ENCODE measurements around the gene GABBR1.
A peak's percentile ranks its signal among the peaks of the same experiment; 100 is the strongest.

GABBR1 gene

GRCh38 chr6:29653452-29654038, 20.6 kb upstream of the GABBR1 start:
- peak in 1 of 2 donors; percentile 30 for DNase-seq (ENCODE audit: low read depth in 2 of 2)

GRCh38 chr6:29652198-29652584, 19.2 kb upstream of the GABBR1 start:
- DNase-seq (ENCODE audit: low read depth in 2 of 2), result no peak

- DNase-seq (ENCODE audit: low read depth in 2 of 2), result no peak
Observed at GRCh38 chr6:29651413-29652197, 18.6 kb upstream of the GABBR1 start.

GRCh38 chr6:29649701-29650673, 17.0 kb upstream of the GABBR1 start:
- peak; percentile 96 to 97 for DNase-seq (ENCODE audit: low read depth in 2 of 2)

GRCh38 chr6:29647927-29648642, 15.1 kb upstream of the GABBR1 start:
- no peak for DNase-seq (ENCODE audit: low read depth in 2 of 2)

GRCh38 chr6:29641430-29642148, 8.6 kb upstream of the GABBR1 start:
- no peak for DNase-seq (ENCODE audit: low read depth in 2 of 2)

GRCh38 chr6:29637247-29637646, 4.3 kb upstream of the GABBR1 start:
- no peak for DNase-seq (ENCODE audit: low read depth in 2 of 2)

- DNase-seq (ENCODE audit: low read depth in 2 of 2), result no peak
Observed at GRCh38 chr6:29633534-29633905, 537 bp upstream of the GABBR1 start.

- DNase-seq (ENCODE audit: low read depth in 2 of 2), result peak; percentile 25 to 27
Observed at GRCh38 chr6:29631860-29632731, 887 bp downstream of the GABBR1 start.

GRCh38 chr6:29631209-29631810, 1.7 kb downstream of the GABBR1 start:
- no peak for DNase-seq (ENCODE audit: low read depth in 2 of 2)

- DNase-seq (ENCODE audit: low read depth in 2 of 2), result no peak
Observed at GRCh38 chr6:29630315-29630714, 2.7 kb downstream of the GABBR1 start.

- no peak for DNase-seq (ENCODE audit: low read depth in 2 of 2)
Observed at GRCh38 chr6:29629571-29629970, 3.4 kb downstream of the GABBR1 start.

- DNase-seq (ENCODE audit: low read depth in 2 of 2), result peak; percentile 38 to 46
Observed at GRCh38 chr6:29628419-29629281, 4.3 kb downstream of the GABBR1 start.

- peak; percentile 16 to 35 for DNase-seq (ENCODE audit: low read depth in 2 of 2)
Observed at GRCh38 chr6:29627755-29628418, 5.1 kb downstream of the GABBR1 start.

- DNase-seq (ENCODE audit: low read depth in 2 of 2), result no peak
Observed at GRCh38 chr6:29626948-29627754, 5.8 kb downstream of the GABBR1 start.

- DNase-seq (ENCODE audit: low read depth in 2 of 2), result no peak
Observed at GRCh38 chr6:29625337-29625930, 7.5 kb downstream of the GABBR1 start.

- no peak for DNase-seq (ENCODE audit: low read depth in 2 of 2)
Observed at GRCh38 chr6:29624520-29624961, 8.4 kb downstream of the GABBR1 start.

Data from activated CD4-positive, alpha-beta T cell treated with anti-CD3 and anti-CD28 coated beads for 24 hours (primary cell).